GM10266 (cell line): ENCODE measurements around the gene PSD2.

Experiments
- DNase-seq: peaks from one replicate; pipeline ENCODE4 v3.0.0; 2012; ENCODE audit errors: extremely low spot score
- CTCF ChIP-seq: IDR thresholded peaks from 2 replicates; pipeline ENCODE4 v1.5.1; 2012; ENCODE audit warnings: mild to moderate bottlenecking, low read depth; ENCODE audit not compliant: control insufficient read depth, insufficient read depth; ENCODE audit errors: missing control alignments

PSD2 gene

GRCh38 chr5:139871614-139872013, 76.0 kb downstream of the PSD2 start:
- TF ChIP-seq CTCF: no peak
- DNase-seq: no peak

- TF ChIP-seq CTCF: no peak
- DNase-seq: no peak
Measured at GRCh38 chr5:139872052-139872766, 76.6 kb downstream of the PSD2 start.

- DNase-seq: no peak
Measured at GRCh38 chr5:139872851-139873794, 77.5 kb downstream of the PSD2 start.

GRCh38 chr5:139875957-139876356, 80.3 kb downstream of the PSD2 start:
- TF ChIP-seq CTCF: no peak
- no peak for DNase-seq

More at GRCh38 chr5:139872851-139873794, 77.5 kb downstream of the PSD2 start:
- no peak for TF ChIP-seq CTCF

- no peak for DNase-seq
- no peak for TF ChIP-seq CTCF
Measured at GRCh38 chr5:139877129-139877597, 81.6 kb downstream of the PSD2 start.

- TF ChIP-seq CTCF: no peak
- no peak for DNase-seq
Measured at GRCh38 chr5:139878093-139878492, 82.5 kb downstream of the PSD2 start.

GRCh38 chr5:139880416-139881142, 85.0 kb downstream of the PSD2 start:
- no peak for DNase-seq
- TF ChIP-seq CTCF: no peak
